AG04449 (cell line): Measurements from ENCODE around the gene COL9A2.
A peak's percentile ranks its signal among the peaks of the same experiment; 100 is the strongest.

Experiments
- CTCF ChIA-PET: fragments of 350-600 bp; formaldehyde crosslinking; extraction: SDS; loops from one replicate; lab custom pipeline; 2021; ENCODE audit warnings: antibody characterized with exemption; lab: Yijun Ruan, JAX
- POLR2A ChIA-PET: fragments of 400-600, 350-600 bp; formaldehyde crosslinking; extraction: SDS; loops from one replicate; lab custom pipeline; 2020; ENCODE audit warnings: antibody characterized with exemption, inconsistent platforms; lab: Yijun Ruan, JAX
- DNase-seq: peaks from one replicate; pipeline ENCODE4 v3.0.0-alpha.2; 2010; ENCODE audit warnings: low read depth, low spot score
- H3K4me3 ChIP-seq: 2 replicates; pipeline ENCODE4 v1.5.1; 2011; ENCODE audit warnings: low read depth, mild to moderate bottlenecking, control low read depth, low read length
- TF ChIP-seq, protein P1 (sequence below): IDR thresholded peaks from one replicate; pipeline ENCODE4 v1.5.1; 2011; ENCODE audit warnings: mild to moderate bottlenecking, moderate library complexity, low read length, control low read depth, inconsistent platforms; ENCODE audit not compliant: insufficient read depth; ENCODE audit errors: missing control alignments

The COL9A2 gene

DNA sequence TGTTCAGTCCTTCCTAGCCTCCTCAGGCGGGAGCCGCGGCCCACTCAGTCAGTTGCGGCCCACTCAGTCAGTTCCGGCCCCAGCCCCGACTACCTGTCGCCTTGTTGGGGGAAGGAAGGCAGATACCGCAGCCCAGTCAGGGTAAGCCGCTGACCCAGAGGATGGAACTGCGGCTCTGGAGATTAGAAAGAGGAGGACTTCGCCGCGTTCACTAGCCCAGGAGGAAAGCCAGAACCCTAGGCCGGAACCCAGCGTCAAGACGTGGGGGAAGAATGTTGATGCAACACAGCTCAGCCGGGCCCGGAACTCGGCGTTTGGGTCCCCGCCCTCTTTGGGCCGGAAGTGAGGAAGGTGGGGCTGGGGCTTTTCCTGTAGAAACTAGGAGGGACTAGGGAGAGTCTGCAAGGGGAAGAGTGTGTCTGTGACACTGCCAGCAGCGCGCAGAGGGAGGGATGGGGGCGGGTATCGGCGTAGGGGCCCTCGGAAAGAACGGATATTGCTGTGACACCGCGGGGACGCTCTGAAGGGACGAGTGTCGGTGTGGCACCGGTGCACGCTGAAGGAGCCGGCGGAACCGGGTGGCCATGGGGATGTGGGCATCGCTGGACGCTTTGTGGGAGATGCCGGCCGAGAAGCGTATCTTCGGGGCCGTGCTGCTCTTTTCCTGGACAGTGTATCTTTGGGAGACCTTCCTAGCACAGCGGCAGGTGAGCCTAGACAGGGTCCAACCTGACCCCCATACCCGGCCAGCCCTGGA is 59.2 kb downstream of the COL9A2 start, which contains the start of gene ZMPSTE24:
ZMPSTE24 (plus strand) TSS at position 549 of the 757 bp plus-strand sequence; CDS start at position 585, 36 bp downstream.
- peak within 1 kb of the TSS; percentile 92 for H3K4me3 ChIP-seq
- POLR2A ChIA-PET: interaction anchor here (0.6 to 1.3 kb wide), 4 partner anchors 9 to 34 kb away, joined by 3 to 7 read pairs (median 6); no protein-coding TSS in a partner anchor
- TF ChIP-seq, protein P1, sequence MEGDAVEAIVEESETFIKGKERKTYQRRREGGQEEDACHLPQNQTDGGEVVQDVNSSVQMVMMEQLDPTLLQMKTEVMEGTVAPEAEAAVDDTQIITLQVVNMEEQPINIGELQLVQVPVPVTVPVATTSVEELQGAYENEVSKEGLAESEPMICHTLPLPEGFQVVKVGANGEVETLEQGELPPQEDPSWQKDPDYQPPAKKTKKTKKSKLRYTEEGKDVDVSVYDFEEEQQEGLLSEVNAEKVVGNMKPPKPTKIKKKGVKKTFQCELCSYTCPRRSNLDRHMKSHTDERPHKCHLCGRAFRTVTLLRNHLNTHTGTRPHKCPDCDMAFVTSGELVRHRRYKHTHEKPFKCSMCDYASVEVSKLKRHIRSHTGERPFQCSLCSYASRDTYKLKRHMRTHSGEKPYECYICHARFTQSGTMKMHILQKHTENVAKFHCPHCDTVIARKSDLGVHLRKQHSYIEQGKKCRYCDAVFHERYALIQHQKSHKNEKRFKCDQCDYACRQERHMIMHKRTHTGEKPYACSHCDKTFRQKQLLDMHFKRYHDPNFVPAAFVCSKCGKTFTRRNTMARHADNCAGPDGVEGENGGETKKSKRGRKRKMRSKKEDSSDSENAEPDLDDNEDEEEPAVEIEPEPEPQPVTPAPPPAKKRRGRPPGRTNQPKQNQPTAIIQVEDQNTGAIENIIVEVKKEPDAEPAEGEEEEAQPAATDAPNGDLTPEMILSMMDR: no peak
- peak; percentile 88 for DNase-seq
- CTCF ChIA-PET: no interaction called here

DNA sequence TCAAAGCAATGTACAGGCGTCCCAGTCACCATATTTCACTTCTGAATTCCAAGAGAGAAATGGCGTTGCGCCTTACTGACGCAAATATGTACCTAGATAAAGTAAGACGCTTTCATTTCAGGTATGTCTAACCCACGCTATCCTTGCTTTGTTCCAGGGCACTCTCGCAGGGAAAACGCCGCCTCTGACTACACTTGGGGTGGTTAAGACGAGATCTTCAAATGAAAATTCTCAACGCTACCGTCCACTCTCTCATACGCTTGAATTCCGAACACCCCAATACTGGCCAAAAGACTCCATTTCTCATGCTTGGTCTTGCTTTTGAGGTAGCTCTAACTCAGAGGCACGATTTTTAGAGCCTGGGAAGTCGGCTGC is 59.8 kb downstream of the COL9A2 start:
- H3K4me3 ChIP-seq: peak overlapping the region; percentile 92
- ChIA-PET POLR2A (interaction anchor here (0.6 to 1.5 kb wide), 5 partner anchors 10 to 35 kb away, joined by 3 to 7 read pairs (median 5); no protein-coding TSS in a partner anchor), CTCF (no interaction called here)
- DNase-seq: no peak
- TF ChIP-seq, protein P1: no peak

DNA sequence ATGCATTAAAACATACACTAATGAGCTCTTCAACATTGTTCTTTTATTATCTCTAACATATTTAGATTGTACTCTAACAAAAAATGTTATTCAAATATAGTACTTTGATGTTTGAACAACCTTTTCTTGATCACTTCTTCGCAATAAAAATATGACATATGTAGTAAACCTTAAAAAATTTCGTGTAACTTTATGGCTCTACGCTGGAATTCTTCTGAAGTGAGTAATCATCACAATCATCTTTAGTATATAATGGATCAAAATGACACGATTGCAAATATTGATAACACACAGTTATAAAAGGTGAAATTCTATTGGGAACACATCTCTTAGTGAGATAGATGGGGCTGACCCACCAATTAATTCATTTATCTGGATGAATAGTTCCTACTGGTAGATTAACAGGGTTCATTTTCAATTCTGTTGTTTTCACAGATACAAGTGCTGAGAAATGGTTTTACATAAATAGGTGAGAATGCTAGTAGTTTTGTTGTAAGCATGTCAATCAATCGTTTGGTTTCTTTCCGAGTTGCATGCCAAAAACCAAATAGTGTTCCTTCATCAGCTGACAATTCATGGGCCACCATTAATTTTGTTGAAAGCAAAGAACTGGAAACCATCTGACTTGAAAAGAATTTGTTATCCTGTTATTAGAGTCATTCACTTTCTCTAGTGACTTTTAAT is 60.5 kb downstream of the COL9A2 start:
- H3K4me3 ChIP-seq: peak overlapping the region; percentile 92
- TF ChIP-seq, protein P1: no peak
- no peak for DNase-seq
- ChIA-PET POLR2A (interaction anchor here (1.5 kb wide), 1 partner anchor 15 kb away, joined by 5 read pairs; no protein-coding TSS in a partner anchor), CTCF (interaction anchor here (1.2 to 2.3 kb wide), 3 partner anchors 14 to 103 kb away, joined by 3 to 11 read pairs (median 6); no protein-coding TSS in a partner anchor)

DNA sequence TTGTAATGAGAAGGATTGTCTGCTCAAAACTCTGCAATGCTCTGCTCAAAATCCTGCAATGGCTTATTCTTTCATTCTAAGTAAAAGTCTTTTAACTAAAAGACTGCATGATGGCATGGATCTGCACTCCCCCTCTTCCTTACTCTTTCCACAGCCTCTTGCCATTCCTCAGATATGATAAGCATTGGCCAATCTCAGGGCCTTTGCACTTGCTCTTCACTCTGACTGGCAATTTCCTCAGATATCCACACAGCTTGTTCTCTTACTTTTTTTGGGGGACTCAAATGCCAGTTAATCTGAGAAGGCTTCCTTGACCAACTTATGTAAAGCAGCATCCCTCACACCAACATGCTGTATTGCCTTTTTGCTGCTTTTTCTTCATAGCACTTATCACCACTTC is 61.9 kb downstream of the COL9A2 start:
- TF ChIP-seq, protein P1: no peak
- H3K4me3 ChIP-seq: no peak overlapping the region
- CTCF ChIA-PET: interaction anchor here (1.6 to 2.3 kb wide), 3 partner anchors 60 to 102 kb away, joined by 5 to 11 read pairs (median 6); no protein-coding TSS in a partner anchor
- POLR2A ChIA-PET: no interaction called here
- DNase-seq: no peak

DNA sequence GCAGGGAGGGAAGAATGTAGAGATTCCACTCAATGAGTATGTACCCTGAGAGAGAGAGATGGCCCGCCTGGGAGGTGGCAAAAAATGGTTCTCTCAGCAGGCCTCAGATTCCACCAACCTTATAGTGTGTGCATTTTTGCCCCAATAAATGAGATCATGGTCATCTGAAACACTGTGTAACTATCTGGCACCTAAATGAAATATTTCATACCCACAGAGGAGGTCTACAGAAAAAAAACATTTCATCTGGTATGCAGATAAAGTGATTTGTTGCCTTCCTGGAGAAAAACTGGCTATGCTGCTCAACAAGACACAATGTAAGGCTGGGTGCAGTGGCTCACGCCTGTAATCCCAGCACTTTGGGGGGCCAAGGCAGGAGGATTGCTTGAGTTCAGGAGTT is 64.5 kb downstream of the COL9A2 start:
- DNase-seq: no peak
- TF ChIP-seq, protein P1: no peak
- H3K4me3 ChIP-seq: no peak overlapping the region
- ChIA-PET CTCF (no interaction called here), POLR2A (no interaction called here)

DNA sequence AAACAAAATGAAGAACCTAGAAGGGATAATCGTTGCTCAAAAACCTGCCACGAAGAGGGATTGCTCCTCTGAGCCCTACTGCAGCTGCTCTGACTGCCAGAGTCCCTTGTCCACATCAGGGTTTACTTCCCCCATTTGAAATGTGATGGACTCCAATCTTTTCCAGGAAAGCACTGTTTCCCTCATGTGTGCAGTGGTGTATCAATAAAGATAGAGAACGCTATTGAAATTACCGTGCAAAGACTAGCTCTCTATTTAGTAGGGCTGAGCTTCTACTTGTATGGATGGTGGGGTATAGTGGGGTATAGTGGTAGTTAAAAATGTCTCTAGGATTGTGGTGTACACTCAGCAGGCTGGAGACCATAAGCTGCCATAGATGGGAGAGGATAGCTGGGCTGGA is 65.6 kb downstream of the COL9A2 start:
- TF ChIP-seq, protein P1: no peak
- no peak overlapping the region for H3K4me3 ChIP-seq
- POLR2A ChIA-PET: no interaction called here
- CTCF ChIA-PET: interaction anchor here (1.0 kb wide), 1 partner anchor 154 kb away, joined by 3 read pairs; no protein-coding TSS in a partner anchor
- no peak for DNase-seq
